IPS DF 6.9 (cell line): ENCODE data around the gene PGLYRP1.

Experiments used
- DNase-seq: peaks from one replicate; pipeline ENCODE4 v3.0.0-alpha.2; 2013; ENCODE audit warnings: low read depth, low spot score
- H3K27ac ChIP-seq: one replicate; pipeline ENCODE4 v1.5.1; 2013; ENCODE audit warnings: low read length, control low read depth
- H3K27me3 ChIP-seq: 2 replicates; pipeline ENCODE4 v1.6.1; 2013; ENCODE audit warnings: mild to moderate bottlenecking, low read length; ENCODE audit not compliant: control insufficient read depth, insufficient read depth
- H3K36me3 ChIP-seq: 2 replicates; pipeline ENCODE4 v1.6.1; 2013; ENCODE audit warnings: low read length; ENCODE audit not compliant: control insufficient read depth, insufficient read depth
- H3K4me1 ChIP-seq: 2 replicates; pipeline ENCODE4 v1.6.1; 2013; ENCODE audit warnings: low read length; ENCODE audit not compliant: control insufficient read depth, insufficient read depth
- H3K4me3 ChIP-seq: 2 replicates; pipeline ENCODE4 v1.5.1; 2013; ENCODE audit warnings: mild to moderate bottlenecking, low read length
- H3K9me3 ChIP-seq: 2 replicates; pipeline ENCODE4 v1.6.1; 2013; ENCODE audit warnings: low read length, inconsistent platforms; ENCODE audit not compliant: control insufficient read depth, insufficient read depth
- WGBS: extraction: QIAGEN DNeasy Blood & Tissue Kit; methylation state at CpG from one replicate; pipeline ENCODE4 v1.1.7; 2013; ENCODE audit warnings: mixed read lengths, missing lambda C conversion rate; ENCODE audit not compliant: insufficient read length, insufficient coverage; 5-methylcytosine and 5-hydroxymethylcytosine counted together

The PGLYRP1 gene

GRCh38 chr19:46006411-46006810, 16.4 kb downstream of the PGLYRP1 start:
- no peak for DNase-seq
- WGBS = no CpG with 5 or more reads among the region's 13 CpGs
- H3K27ac ChIP-seq = no peak overlapping the region
- H3K27me3 ChIP-seq = no peaks in the 10 kb centered on the region
- H3K4me3 ChIP-seq = no peak overlapping the region
- no peaks in the 10 kb centered on the region for H3K9me3 ChIP-seq
- no peaks in the 10 kb centered on the region; the same call in 1 of the 2 replicates for H3K4me1 ChIP-seq
- peaks cover 7% of the 10 kb centered on the region; the same call in 1 of the 2 replicates for H3K36me3 ChIP-seq

- WGBS = no CpG with 5 or more reads among the region's 15 CpGs
- Histone ChIP-seq H3K27ac (no peak overlapping the region), H3K9me3 (no peaks in the 10 kb centered on the region), H3K4me1 (peaks cover 2% of the 10 kb centered on the region), H3K36me3 (peaks cover 7% of the 10 kb centered on the region; the same call in 1 of the 2 replicates), H3K27me3 (no peaks in the 10 kb centered on the region), H3K4me3 (no peak overlapping the region)
- no peak for DNase-seq
These were observed 20.1 kb downstream of the PGLYRP1 start for GRCh38 chr19:46002678-46003275.

GRCh38 chr19:46000491-46001246, 22.2 kb downstream of the PGLYRP1 start:
- no peak overlapping the region for H3K27ac ChIP-seq
- no CpG with 5 or more reads among the region's 34 CpGs for WGBS
- H3K4me1 ChIP-seq = peaks cover 4% of the 10 kb centered on the region
- DNase-seq = no peak
- no peaks in the 10 kb centered on the region for H3K9me3 ChIP-seq
- H3K36me3 ChIP-seq = peaks cover 5% of the 10 kb centered on the region; the same call in 1 of the 2 replicates
- no peaks in the 10 kb centered on the region for H3K27me3 ChIP-seq
- peak overlapping the region; percentile 51; the same call in 1 of the 2 replicates for H3K4me3 ChIP-seq

GRCh38 chr19:45999653-46000121, 23.2 kb downstream of the PGLYRP1 start:
- no peak for DNase-seq
- Histone ChIP-seq H3K4me3 (peak overlapping the region; percentile 51; the same call in 1 of the 2 replicates), H3K9me3 (no peaks in the 10 kb centered on the region), H3K4me1 (peaks cover 4% of the 10 kb centered on the region), H3K36me3 (peaks cover 5% of the 10 kb centered on the region; the same call in 1 of the 2 replicates), H3K27ac (no peak overlapping the region), H3K27me3 (no peaks in the 10 kb centered on the region)
- WGBS = no CpG with 5 or more reads among the region's 14 CpGs

- no peaks in the 10 kb centered on the region for H3K27me3 ChIP-seq
- H3K36me3 ChIP-seq = peaks cover 5% of the 10 kb centered on the region; the same call in 1 of the 2 replicates
- DNase-seq = no peak
- H3K27ac ChIP-seq = no peak overlapping the region
- H3K4me3 ChIP-seq = no peak overlapping the region
- no peaks in the 10 kb centered on the region for H3K9me3 ChIP-seq
- no CpG with 5 or more reads among the region's 4 CpGs for WGBS
- peaks cover 4% of the 10 kb centered on the region for H3K4me1 ChIP-seq
These were observed 24.0 kb downstream of the PGLYRP1 start for GRCh38 chr19:45998834-45999233.

- no CpG with 5 or more reads among the region's 8 CpGs for WGBS
These were observed 25.9 kb downstream of the PGLYRP1 start for GRCh38 chr19:45996933-45997332.

GRCh38 chr19:45995715-45996385, 27.0 kb downstream of the PGLYRP1 start:
- no CpG with 5 or more reads among the region's 13 CpGs for WGBS
- Histone ChIP-seq H3K4me1 (peaks cover 4% of the 10 kb centered on the region; the same call in 1 of the 2 replicates), H3K4me3 (peak overlapping the region; percentile 90), H3K9me3 (no peaks in the 10 kb centered on the region), H3K27me3 (no peaks in the 10 kb centered on the region), H3K36me3 (no peaks in the 10 kb centered on the region), H3K27ac (no peak overlapping the region)
- no peak for DNase-seq

More at GRCh38 chr19:45996933-45997332, 25.9 kb downstream of the PGLYRP1 start:
- no peaks in the 10 kb centered on the region for H3K9me3 ChIP-seq
- H3K4me1 ChIP-seq = peaks cover 4% of the 10 kb centered on the region; the same call in 1 of the 2 replicates
- DNase-seq = no peak
- no peaks in the 10 kb centered on the region for H3K27me3 ChIP-seq
- no peak overlapping the region for H3K27ac ChIP-seq
- no peaks in the 10 kb centered on the region for H3K36me3 ChIP-seq
- no peak overlapping the region for H3K4me3 ChIP-seq

GRCh38 chr19:45994998-45995714, 27.7 kb downstream of the PGLYRP1 start, which contains the start of gene CCDC61:
Gene CCDC61, plus strand, starts transcription at chr19:45995467. Its CDS starts 7,552 bp downstream, at chr19:46003019.
- Histone ChIP-seq H3K27me3 (no peaks in the 10 kb centered on the region), H3K4me1 (peaks cover 4% of the 10 kb centered on the region; the same call in 1 of the 2 replicates), H3K9me3 (no peaks in the 10 kb centered on the region), H3K4me3 (peak within 1 kb of the TSS; percentile 90), H3K27ac (no peak within 1 kb of the TSS), H3K36me3 (no peaks in the 10 kb centered on the region)
- WGBS = no CpG with 5 or more reads among the region's 34 CpGs
- peak; percentile 98 for DNase-seq

- Histone ChIP-seq H3K9me3 (no peaks in the 10 kb centered on the region), H3K4me3 (peak overlapping the region; percentile 56; the same call in 1 of the 2 replicates), H3K36me3 (no peaks in the 10 kb centered on the region), H3K27ac (no peak overlapping the region), H3K27me3 (no peaks in the 10 kb centered on the region), H3K4me1 (peaks cover 2% of the 10 kb centered on the region; the same call in 1 of the 2 replicates)
- no CpG with 5 or more reads among the region's 8 CpGs for WGBS
- no peak for DNase-seq
These were observed 28.3 kb downstream of the PGLYRP1 start for GRCh38 chr19:45994456-45994997.
